Endothelial cell of umbilical vein (primary cell): ENCODE results near the gene CIBAR2. TPM values are rescaled to one million over a fixed set of nuclear protein-coding genes. Genes with fewer than 3 reads are reported as not detected.

Source experiments
- BruUV-seq: library from RNA; stranded (reverse); fragments of 400-500 nt; replicated peaks from 2 replicates; lab custom pipeline; 2021; lab: Mats Ljungman, UMichigan
- CTCF ChIA-PET: fragments of 300-600, 350-600 bp; sonication (Branson Sonifier 250); formaldehyde crosslinking; loops from one replicate; lab custom pipeline; 2021; ENCODE audit warnings: antibody characterized with exemption, inconsistent platforms; lab: Charles Lee
- POLR2A ChIA-PET: fragments of 300-600, 350-600 bp; sonication (Branson Sonifier 250); formaldehyde crosslinking; loops from one replicate; lab custom pipeline; 2021; ENCODE audit warnings: antibody characterized with exemption, inconsistent platforms; lab: Charles Lee
- DNase-seq: peaks from one replicate; pipeline ENCODE4 v3.0.0-alpha.2; 2011; ENCODE audit warnings: low read depth, low spot score
- FAIRE-seq: peaks from 2 replicates; lab custom pipeline; 2011; peaks lifted over from hg19 to GRCh38; lab: Jason Lieb, UNC
- H2AFZ ChIP-seq: 2 replicates; pipeline ENCODE4 v1.6.0; 2012; ENCODE audit warnings: low read depth, low read length, control low read depth, inconsistent platforms
- H3K27ac ChIP-seq: 2 replicates; pipeline ENCODE4 v1.5.1; 2011; ENCODE audit warnings: low read depth, mild to moderate bottlenecking, control low read depth, low read length, moderate library complexity; ENCODE audit not compliant: insufficient read depth
- H3K27me3 ChIP-seq, 2 experiments: 2 replicates each; pipeline versions ENCODE4 v1.6.0 to v1.6.1; 2011; ENCODE audit warnings: low read length in 2 of 2, mixed read lengths in 1 of 2; ENCODE audit not compliant: control insufficient read depth in 2 of 2, insufficient read depth in 2 of 2
- H3K36me3 ChIP-seq, 2 experiments: 2 replicates in 1 of 2; 3 replicates in 1 of 2; pipeline ENCODE4 v1.5.1; 2011; ENCODE audit warnings: low read length in 2 of 2, mild to moderate bottlenecking in 1 of 2, moderate library complexity in 1 of 2; ENCODE audit not compliant: control insufficient read depth in 2 of 2, insufficient read depth in 2 of 2; ENCODE audit errors: extremely low read depth in 1 of 2
- H3K4me1 ChIP-seq: 3 replicates; pipeline ENCODE4 v1.5.1; 2011; ENCODE audit warnings: mild to moderate bottlenecking, low read length; ENCODE audit not compliant: control insufficient read depth, insufficient read depth; ENCODE audit errors: extremely low read depth
- H3K4me2 ChIP-seq: 2 replicates; pipeline ENCODE4 v1.6.1; 2011; ENCODE audit warnings: low read length, control low read depth, mixed read lengths; ENCODE audit not compliant: insufficient read depth
- H3K4me3 ChIP-seq, 3 experiments: fragments of 200-600 bp in 1 of 3; sonication (generic), shearing (Covaris generic) in 1 of 3; replicated peaks in 1 of 3; 2 replicates each; pipeline ENCODE4 v1.5.1; 2011 to 2016; ENCODE audit warnings: control low read depth in 3 of 3, low read length in 3 of 3, mild to moderate bottlenecking in 2 of 3, inconsistent platforms in 1 of 3, low read depth in 1 of 3, moderate library complexity in 1 of 3; ENCODE audit not compliant: insufficient read depth in 1 of 3
- H3K79me2 ChIP-seq: 2 replicates; pipeline ENCODE4 v1.6.0; 2012; ENCODE audit warnings: low read length, inconsistent platforms; ENCODE audit not compliant: control insufficient read depth, insufficient read depth
- H3K9ac ChIP-seq: replicated peaks from 2 replicates; pipeline ENCODE3; 2011; ENCODE audit warnings: low read length, control low read depth; ENCODE audit not compliant: insufficient read depth; ENCODE audit errors: extremely low read depth
- H3K9me1 ChIP-seq: replicated peaks from 3 replicates; pipeline ENCODE4 v1.6.0; 2011; ENCODE audit warnings: mild to moderate bottlenecking, low read length; ENCODE audit not compliant: control insufficient read depth, insufficient read depth; ENCODE audit errors: extremely low read depth
- H3K9me3 ChIP-seq: replicated peaks from 2 replicates; pipeline ENCODE4 v1.5.1; 2012; ENCODE audit warnings: low read length, inconsistent platforms; ENCODE audit not compliant: control insufficient read depth, insufficient read depth
- H4K20me1 ChIP-seq: replicated peaks from 2 replicates; pipeline ENCODE3; 2011; ENCODE audit warnings: mild to moderate bottlenecking, low read length; ENCODE audit not compliant: control insufficient read depth, insufficient read depth; ENCODE audit errors: extremely low read depth
- EZH2 ChIP-seq: IDR thresholded peaks from 2 replicates; pipeline ENCODE4 v1.6.1; 2012; ENCODE audit warnings: borderline replicate concordance, low read depth, mild to moderate bottlenecking, moderate library complexity, low read length, inconsistent platforms; ENCODE audit not compliant: severe bottlenecking
- FOS ChIP-seq: IDR thresholded peaks from 2 replicates; pipeline ENCODE4 v1.6.1; 2011; ENCODE audit warnings: mild to moderate bottlenecking, low read length, moderate library complexity, borderline replicate concordance; ENCODE audit not compliant: insufficient read depth
- GATA2 ChIP-seq: IDR thresholded peaks from 2 replicates; pipeline ENCODE4 v1.7.0; 2011; ENCODE audit warnings: low read depth, mild to moderate bottlenecking, moderate library complexity, mixed read lengths, low read length; ENCODE audit not compliant: insufficient read length, insufficient read depth
- JUN ChIP-seq: IDR thresholded peaks from 2 replicates; pipeline ENCODE4 v1.6.1; 2011; ENCODE audit warnings: borderline replicate concordance, low read depth; ENCODE audit not compliant: insufficient read length, insufficient read depth
- MAX ChIP-seq: IDR thresholded peaks from 2 replicates; pipeline ENCODE4 v1.6.1; 2011; ENCODE audit not compliant: insufficient read depth, insufficient read length
- MYC ChIP-seq: IDR thresholded peaks from one replicate; pipeline ENCODE4 v1.6.1; 2011; ENCODE audit warnings: mild to moderate bottlenecking, low read depth, low read length
- POLR2A ChIP-seq: IDR thresholded peaks from 2 replicates; pipeline ENCODE4 v1.6.1; 2012; ENCODE audit warnings: low read depth, mild to moderate bottlenecking, control low read depth, low read length
- POLR2AphosphoS5 ChIP-seq: IDR thresholded peaks from 2 replicates; pipeline ENCODE4 v1.6.1; 2012; ENCODE audit warnings: low read depth, mild to moderate bottlenecking, control low read depth, low read length, moderate library complexity; ENCODE audit not compliant: insufficient read depth
- dilution Hi-C: fragments of 300-500 bp; cut with MboI; formaldehyde crosslinking; loops from one replicate; pipeline ENCODE4 v1.15.0; 2019; ENCODE audit warnings: low sequenced_read_pairs; ENCODE audit not compliant: extremely low pct_ligation_motif_present
- intact Hi-C: fragments of 100-400 bp; cut with micrococcal nuclease; formaldehyde crosslinking; loops from one replicate; pipeline ENCODE4 v1.10.0; 2022
- polyA plus RNA-seq, 4 experiments: library from polyadenylated mRNA; depleted of rRNA in 3 of 4; stranded (reverse) in 3 of 4; unstranded in 1 of 4; fragments of >200 nt; gene quantifications; 2 replicates each; pipeline versions ENCODE4 v1.2.1 to v1.2.3, GENCODE V29; 2011 to 2012; ENCODE audit warnings: missing spikeins in 1 of 4
- total RNA-seq: library from RNA; stranded (reverse); gene quantifications from 2 replicates; pipeline ENCODE4 v1.2.3, GENCODE V29; 2021
- TF ChIP-seq, protein P1 (sequence below), 2 donors: IDR thresholded peaks; 1 replicate in 1 of 2; 2 replicates in 1 of 2; pipeline ENCODE4 v1.5.1; 2011; ENCODE audit warnings: low read length in 2 of 2, mild to moderate bottlenecking in 2 of 2, moderate library complexity in 2 of 2, control low read depth in 1 of 2, inconsistent platforms in 1 of 2, low read depth in 1 of 2; ENCODE audit not compliant: insufficient read depth in 1 of 2; ENCODE audit errors: extremely low read depth in 1 of 2

CIBAR2 gene
- total and polyA plus RNA-seq, 2 donors (not counting 3 experiments of a cell fraction or from before 2014, with no cell fraction given), result 0.07 TPM; not detected in 1

DNA sequence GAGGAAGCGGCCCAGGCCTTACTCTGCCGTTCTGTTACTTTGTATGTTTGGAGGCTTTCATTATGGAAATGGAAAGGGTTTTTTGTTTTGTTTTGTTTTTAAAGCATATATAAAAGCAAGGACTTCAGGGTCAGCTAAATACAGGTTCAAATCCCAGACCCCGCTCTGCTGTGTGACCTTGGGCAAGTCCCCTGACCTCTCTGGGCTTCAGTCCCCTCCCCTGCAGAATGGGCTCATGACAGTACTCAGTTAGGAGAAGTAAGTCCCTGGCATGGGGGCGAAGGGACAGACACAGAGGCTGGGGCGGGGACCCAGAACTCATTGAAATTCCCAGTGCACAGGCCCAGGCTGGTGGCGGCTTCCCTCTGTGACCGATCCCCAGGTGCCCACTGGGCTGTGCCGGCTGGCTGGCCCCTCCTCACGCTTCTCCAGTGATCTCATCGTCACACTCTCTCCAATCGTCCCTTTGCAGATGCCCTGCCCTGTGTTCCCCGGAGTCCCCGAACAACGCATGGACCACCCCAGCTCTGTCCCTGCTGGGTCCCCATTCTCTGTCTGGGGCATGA is 979 bp upstream of the CIBAR2 start:
- intact Hi-C loops, result loop anchor here (10.0 kb wide), 1 partner anchor 222 kb away; no protein-coding TSS in a partner anchor
- CTCF ChIA-PET, result interaction anchor here (0.9 to 2.3 kb wide), 6 partner anchors 17 to 503 kb away, joined by 3 to 6 read pairs (median 4); no protein-coding TSS in a partner anchor

More for the DNA sequence above, 979 bp upstream of the CIBAR2 start:
- H3K9ac ChIP-seq, result no peak overlapping the region
- H3K4me3 ChIP-seq, result no peak overlapping the region
- FAIRE-seq, result no peak
- dilution Hi-C loops, result no loop called here
- H3K9me3 ChIP-seq, result no peaks in the 10 kb centered on the region
- POLR2A ChIA-PET, result no interaction called here
- no peak overlapping the region for H2AFZ ChIP-seq
- no TSS peak for BruUV-seq
- H3K27me3 ChIP-seq, result no peaks in the 10 kb centered on the region
- H3K36me3 ChIP-seq, result no peaks in the 10 kb centered on the region
- DNase-seq, result no peak
- H4K20me1 ChIP-seq, result no peaks in the 10 kb centered on the region
- H3K9me1 ChIP-seq, result no peaks in the 10 kb centered on the region
- H3K27ac ChIP-seq, result no peak overlapping the region
- TF ChIP-seq GATA2, result no peak
- no peak for TF ChIP-seq MAX
- TF ChIP-seq MYC, result no peak
- no peak for TF ChIP-seq POLR2AphosphoS5
- TF ChIP-seq, protein P1, sequence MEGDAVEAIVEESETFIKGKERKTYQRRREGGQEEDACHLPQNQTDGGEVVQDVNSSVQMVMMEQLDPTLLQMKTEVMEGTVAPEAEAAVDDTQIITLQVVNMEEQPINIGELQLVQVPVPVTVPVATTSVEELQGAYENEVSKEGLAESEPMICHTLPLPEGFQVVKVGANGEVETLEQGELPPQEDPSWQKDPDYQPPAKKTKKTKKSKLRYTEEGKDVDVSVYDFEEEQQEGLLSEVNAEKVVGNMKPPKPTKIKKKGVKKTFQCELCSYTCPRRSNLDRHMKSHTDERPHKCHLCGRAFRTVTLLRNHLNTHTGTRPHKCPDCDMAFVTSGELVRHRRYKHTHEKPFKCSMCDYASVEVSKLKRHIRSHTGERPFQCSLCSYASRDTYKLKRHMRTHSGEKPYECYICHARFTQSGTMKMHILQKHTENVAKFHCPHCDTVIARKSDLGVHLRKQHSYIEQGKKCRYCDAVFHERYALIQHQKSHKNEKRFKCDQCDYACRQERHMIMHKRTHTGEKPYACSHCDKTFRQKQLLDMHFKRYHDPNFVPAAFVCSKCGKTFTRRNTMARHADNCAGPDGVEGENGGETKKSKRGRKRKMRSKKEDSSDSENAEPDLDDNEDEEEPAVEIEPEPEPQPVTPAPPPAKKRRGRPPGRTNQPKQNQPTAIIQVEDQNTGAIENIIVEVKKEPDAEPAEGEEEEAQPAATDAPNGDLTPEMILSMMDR (IDR thresholded peaks at IDR 0.05; ENCODE audit: extremely low read depth in 1 of 2, insufficient read depth in 1 of 2, low read depth in 1 of 2, low read length in 2 of 2), result no peak
- TF ChIP-seq JUN, result no peak
- no peak for TF ChIP-seq EZH2
- no peak for TF ChIP-seq FOS
- no peak for TF ChIP-seq POLR2A
- no peaks in the 10 kb centered on the region for H3K4me1 ChIP-seq
- H3K4me2 ChIP-seq, result no peak overlapping the region
- H3K79me2 ChIP-seq, result no peaks in the 10 kb centered on the region
